Testis (tissue), 3 donors: Measurements from ENCODE around the gene SNF8. TPM values are rescaled to one million over a fixed set of nuclear protein-coding genes. Genes with fewer than 3 reads are reported as not detected.

Source experiments
- DNase-seq: peaks from one replicate; pipeline ENCODE4 v3.0.0-alpha.2; 2019
- H3K27ac ChIP-seq, 2 donors: fragments of 200-600 bp; sonication (generic); one replicate each; pipeline ENCODE4 v1.5.1; 2019
- H3K27me3 ChIP-seq: fragments of 200-600 bp; sonication (generic); one replicate; pipeline ENCODE4 v1.5.1; 2019
- H3K36me3 ChIP-seq: fragments of 200-600 bp; sonication (generic); one replicate; pipeline ENCODE4 v1.5.1; 2017; ENCODE audit warnings: low read depth; ENCODE audit errors: missing control alignments
- H3K4me1 ChIP-seq: fragments of 200-600 bp; sonication (generic); one replicate; pipeline ENCODE4 v1.5.1; 2019
- H3K4me3 ChIP-seq, 2 donors: fragments of 200-600 bp; sonication (generic); one replicate each; pipeline ENCODE4 v1.5.1; 2017 to 2019
- H3K9me3 ChIP-seq: fragments of 200-600 bp; sonication (generic); one replicate; pipeline ENCODE4 v1.5.1; 2017
- POLR2A ChIP-seq: fragments of 450-650 bp; IDR thresholded peaks from one replicate; pipeline ENCODE4 v1.6.1; 2017; ENCODE audit warnings: antibody characterized with exemption, mild to moderate bottlenecking, moderate library complexity
- WGBS, 2 donors: methylation state at CpG; one replicate each; pipeline ENCODE4 v1.1.5; 2018; 5-methylcytosine and 5-hydroxymethylcytosine counted together
- intact Hi-C: fragments of 100-400 bp; cut with DNase I; formaldehyde crosslinking; loops from one replicate; pipeline ENCODE4 v1.15.1; 2023; ENCODE audit warnings: low total_unique reads
- polyA plus RNA-seq: library from polyadenylated mRNA; stranded (reverse); fragments of 350-450 nt; fragmentation: Illumina TruSeq; extraction: RNeasy Lipid Tissue Mini Kit (QIAGEN cat#74804); gene quantifications from one replicate; pipeline ENCODE4 v1.2.3, GENCODE V29; 2014; ENCODE audit warnings: low read depth, low replicate concordance; ENCODE audit not compliant: insufficient read depth
- small RNA-seq, 2 donors: library from RNA; depleted of rRNA; stranded (forward); fragments of <200 nt; gene quantifications; one replicate each; pipeline ENCODE3, GENCODE V24; 2016
- total RNA-seq, 2 donors: library from RNA; depleted of rRNA; stranded (reverse); fragments of >200 nt; gene quantifications; one replicate each; pipeline ENCODE4 v1.2.3, GENCODE V29; 2016
- TF ChIP-seq, protein P1 (sequence below), 3 experiments: fragments of 450-650 bp in 2 of 3; fragments of 200-600 bp in 1 of 3; sonication (generic) in 1 of 3; IDR thresholded peaks; one replicate each; pipeline ENCODE4 v1.5.1; 2016 to 2019; ENCODE audit warnings: antibody characterized with exemption in 3 of 3, mild to moderate bottlenecking in 2 of 3, moderate library complexity in 1 of 3

The SNF8 gene
- total and polyA plus RNA-seq, 3 donors from 2014 or later = 71.9 to 123 (median 100) TPM

DNA sequence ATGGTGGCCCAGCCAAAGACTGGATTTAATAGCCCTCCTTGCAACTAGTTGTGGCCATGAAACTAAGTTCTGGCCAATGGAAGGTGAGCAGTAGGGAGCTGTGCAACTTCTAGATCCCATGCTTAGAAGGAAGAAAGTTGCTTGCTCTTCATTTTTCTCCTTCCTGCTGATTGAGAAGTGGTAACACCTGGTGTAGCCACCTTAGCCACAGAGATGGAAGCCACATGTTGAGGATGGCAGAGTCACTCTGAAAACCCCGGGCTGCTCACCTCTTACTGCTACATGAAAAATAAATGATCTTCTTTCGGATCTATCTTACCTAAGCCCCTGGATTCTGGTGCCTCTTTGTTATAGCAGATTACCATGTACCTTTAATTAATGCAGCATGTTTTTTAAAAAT lies 62.4 kb downstream of the SNF8 start:
- Histone ChIP-seq H3K9me3 (no peaks in the 10 kb centered on the region), H3K4me1 (no peaks in the 10 kb centered on the region), H3K27me3 (no peaks in the 10 kb centered on the region), H3K27ac (no peak overlapping the region), H3K36me3 (no peaks in the 10 kb centered on the region), H3K4me3 (no peak overlapping the region)
- TF ChIP-seq, protein P1, sequence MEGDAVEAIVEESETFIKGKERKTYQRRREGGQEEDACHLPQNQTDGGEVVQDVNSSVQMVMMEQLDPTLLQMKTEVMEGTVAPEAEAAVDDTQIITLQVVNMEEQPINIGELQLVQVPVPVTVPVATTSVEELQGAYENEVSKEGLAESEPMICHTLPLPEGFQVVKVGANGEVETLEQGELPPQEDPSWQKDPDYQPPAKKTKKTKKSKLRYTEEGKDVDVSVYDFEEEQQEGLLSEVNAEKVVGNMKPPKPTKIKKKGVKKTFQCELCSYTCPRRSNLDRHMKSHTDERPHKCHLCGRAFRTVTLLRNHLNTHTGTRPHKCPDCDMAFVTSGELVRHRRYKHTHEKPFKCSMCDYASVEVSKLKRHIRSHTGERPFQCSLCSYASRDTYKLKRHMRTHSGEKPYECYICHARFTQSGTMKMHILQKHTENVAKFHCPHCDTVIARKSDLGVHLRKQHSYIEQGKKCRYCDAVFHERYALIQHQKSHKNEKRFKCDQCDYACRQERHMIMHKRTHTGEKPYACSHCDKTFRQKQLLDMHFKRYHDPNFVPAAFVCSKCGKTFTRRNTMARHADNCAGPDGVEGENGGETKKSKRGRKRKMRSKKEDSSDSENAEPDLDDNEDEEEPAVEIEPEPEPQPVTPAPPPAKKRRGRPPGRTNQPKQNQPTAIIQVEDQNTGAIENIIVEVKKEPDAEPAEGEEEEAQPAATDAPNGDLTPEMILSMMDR (IDR thresholded peaks at IDR 0.05) = no peak
- no peak for TF ChIP-seq POLR2A
- WGBS, 2 donors = 95 to 98% methylated on average over 2 of the region's 2 CpGs
- intact Hi-C loops = loop anchor here (5.0 kb wide), 2 partner anchors 85 to 155 kb away; partner anchors contain the start of gene HOXB13
- DNase-seq = no peak

Small RNA genes within 50 kb of the gene (small RNA-seq; reads per million reads assigned to genes)
- gene AC068531.1 (0 reads per million in 2 donors), gene RF00263 (0 reads per million in 2 donors), gene RF01210 (0 reads per million in 2 donors), gene RNU1-42P (0 reads per million in 2 donors)

Other genes with a start within 250 kb of the SNF8 start
- not detected for gene PRAC1, start 222.3 kb downstream of the SNF8 start, total RNA-seq
- not detected for gene PRAC1, start 222.3 kb downstream of the SNF8 start, polyA plus RNA-seq
- gene PRAC2, start 221.7 kb downstream of the SNF8 start, total RNA-seq = 1 to 10 TPM; 2.6 to 3.2 TPM
- 0.86 TPM for gene PRAC2, start 221.7 kb downstream of the SNF8 start, polyA plus RNA-seq
- under 1 TPM in 1 of 2 donors, not detected in 1; 0.24 TPM for gene HOXB13, start 216.1 kb downstream of the SNF8 start, total RNA-seq
- gene HOXB13, start 216.1 kb downstream of the SNF8 start, polyA plus RNA-seq = not detected
- 10 to 100 TPM; 18.5 to 44.3 TPM for gene TTLL6, start 127.6 kb downstream of the SNF8 start, total RNA-seq
- gene TTLL6, start 127.6 kb downstream of the SNF8 start, polyA plus RNA-seq = 70.9 TPM
- gene CALCOCO2, start 113.8 kb downstream of the SNF8 start, total RNA-seq = 100 to 1,000 TPM; 117 to 153 TPM
- 351 TPM for gene CALCOCO2, start 113.8 kb downstream of the SNF8 start, polyA plus RNA-seq
- gene ATP5MC1, start 52.1 kb downstream of the SNF8 start, total RNA-seq = 10 to 100 TPM; 59.9 to 62.6 TPM
- 124 TPM for gene ATP5MC1, start 52.1 kb downstream of the SNF8 start, polyA plus RNA-seq
- 100 to 1,000 TPM in 1 of 2 donors, 10 to 100 TPM in 1; 82.3 to 107 TPM for gene UBE2Z, start 36.4 kb downstream of the SNF8 start, total RNA-seq
- gene UBE2Z, start 36.4 kb downstream of the SNF8 start, polyA plus RNA-seq = 74.6 TPM
- 1 to 10 TPM in 1 of 2 donors, not detected in 1; 1.3 TPM for gene GIP, start 23.8 kb upstream of the SNF8 start, total RNA-seq
- gene GIP, start 23.8 kb upstream of the SNF8 start, polyA plus RNA-seq = not detected
- 10 to 100 TPM; 19.3 to 19.9 TPM for gene IGF2BP1, start 52.5 kb upstream of the SNF8 start, total RNA-seq
- gene IGF2BP1, start 52.5 kb upstream of the SNF8 start, polyA plus RNA-seq = 10.4 TPM
- under 1 TPM; 0.24 to 0.37 TPM for gene B4GALNT2, start 187.9 kb upstream of the SNF8 start, total RNA-seq
- gene B4GALNT2, start 187.9 kb upstream of the SNF8 start, polyA plus RNA-seq = 0.69 TPM